Measurements from ENCODE around the gene PRKCA.
"Not testable (repeated sequence)": the region's sequence is repeated elsewhere in the genome, so short reads cannot be mapped to it uniquely, and the experiment has no call there.

Gene PRKCA

GRCh38 chr17:66392783-66393437, 90.5 kb downstream of the PRKCA start:
- DNase-seq = no peak

- DNase-seq = no peak
Measured at GRCh38 chr17:66395961-66396360, 93.5 kb downstream of the PRKCA start.

- DNase-seq = no peak
Measured at GRCh38 chr17:66397486-66397885, 95.1 kb downstream of the PRKCA start.

GRCh38 chr17:66398059-66398458, 95.6 kb downstream of the PRKCA start:
- no peak for DNase-seq

GRCh38 chr17:66398617-66399016, 96.2 kb downstream of the PRKCA start:
- DNase-seq = no peak

- no peak for DNase-seq
Measured at GRCh38 chr17:66399441-66399840, 97.0 kb downstream of the PRKCA start.

- DNase-seq = not testable (repeated sequence)
Measured at GRCh38 chr17:66400041-66400688, 97.8 kb downstream of the PRKCA start.

- no peak for DNase-seq
Measured at GRCh38 chr17:66400698-66401097, 98.3 kb downstream of the PRKCA start.

- DNase-seq = no peak
Measured at GRCh38 chr17:66401364-66401763, 99.0 kb downstream of the PRKCA start.

- DNase-seq = no peak
Measured at GRCh38 chr17:66403846-66404556, 101.6 kb downstream of the PRKCA start.

GRCh38 chr17:66405836-66406677, 103.6 kb downstream of the PRKCA start:
- DNase-seq = peak; percentile 95

GRCh38 chr17:66406701-66407644, 104.6 kb downstream of the PRKCA start:
- DNase-seq = no peak

GRCh38 chr17:66407864-66408263, 105.5 kb downstream of the PRKCA start:
- DNase-seq = no peak

- no peak for DNase-seq
Measured at GRCh38 chr17:66411520-66411919, 109.1 kb downstream of the PRKCA start.

- no peak for DNase-seq
Measured at GRCh38 chr17:66412857-66413558, 110.6 kb downstream of the PRKCA start.

GRCh38 chr17:66413559-66414520, 111.4 kb downstream of the PRKCA start:
- DNase-seq = no peak

- DNase-seq = no peak
Measured at GRCh38 chr17:66414561-66415175, 112.3 kb downstream of the PRKCA start.

- DNase-seq = no peak
Measured at GRCh38 chr17:66415366-66416206, 113.2 kb downstream of the PRKCA start.

Measured in NCI-H446 treated with DMSO at 0.1 percent for 48 hours (cell line).